DND-41 (cell line): ENCODE measurements around the gene VPS54.
A peak's percentile ranks its signal among the peaks of the same experiment; 100 is the strongest.
"Not testable (repeated sequence)": the region's sequence is repeated elsewhere in the genome, so short reads cannot be mapped to it uniquely, and the experiment has no call there.

Experiments used
- ATAC-seq: fragments of 200-7000 bp; cut with Tn5 transposase; 3 replicates; pipeline ENCODE4 v1.9.1; 2021; ENCODE audit warnings: low read depth; ENCODE audit not compliant: insufficient read depth
- DNase-seq: peaks from one replicate; pipeline ENCODE4 v3.0.0-alpha.2; 2020
- H2AFZ ChIP-seq: 2 replicates; pipeline ENCODE4 v1.6.0; 2012; ENCODE audit warnings: low read depth, low read length
- H3K27ac ChIP-seq: 2 replicates; pipeline ENCODE4 v1.5.1; 2012; ENCODE audit warnings: low read length, inconsistent platforms
- H3K27me3 ChIP-seq: fragments of 200-600 bp; sonication (generic); 2 replicates; pipeline ENCODE4 v1.6.0; 2012; ENCODE audit warnings: low read length, mild to moderate bottlenecking, inconsistent platforms; ENCODE audit not compliant: insufficient read depth, poor library complexity
- H3K36me3 ChIP-seq: 2 replicates; pipeline ENCODE4 v1.5.1; 2012; ENCODE audit warnings: low read length, inconsistent platforms; ENCODE audit not compliant: insufficient read depth
- H3K4me1 ChIP-seq: 2 replicates; pipeline ENCODE4 v1.5.1; 2012; ENCODE audit warnings: mild to moderate bottlenecking, low read length; ENCODE audit not compliant: insufficient read depth
- H3K4me2 ChIP-seq: 2 replicates; pipeline ENCODE4 v1.6.0; 2012; ENCODE audit warnings: mild to moderate bottlenecking, moderate library complexity, low read length, inconsistent platforms; ENCODE audit not compliant: insufficient read depth
- H3K4me3 ChIP-seq, 2 experiments: fragments of 200-600 bp in 1 of 2; shearing (Covaris generic) in 1 of 2; 2 replicates each; pipeline ENCODE4 v1.5.1; 2012 to 2016; ENCODE audit warnings: inconsistent platforms in 2 of 2, low read length in 2 of 2, mild to moderate bottlenecking in 2 of 2, low read depth in 1 of 2, moderate library complexity in 1 of 2
- H3K79me2 ChIP-seq: 2 replicates; pipeline ENCODE4 v1.6.0; 2012; ENCODE audit warnings: low read length, inconsistent platforms; ENCODE audit not compliant: insufficient read depth
- H3K9ac ChIP-seq: 2 replicates; pipeline ENCODE4 v1.6.0; 2012; ENCODE audit warnings: low read depth, mild to moderate bottlenecking, inconsistent platforms, low read length, moderate library complexity
- H3K9me3 ChIP-seq: 2 replicates; pipeline ENCODE4 v1.5.1; 2012; ENCODE audit warnings: low read length, moderate library complexity, mild to moderate bottlenecking, inconsistent platforms; ENCODE audit not compliant: insufficient read depth, severe bottlenecking
- H4K20me1 ChIP-seq: 2 replicates; pipeline ENCODE4 v1.6.0; 2012; ENCODE audit warnings: low read length; ENCODE audit not compliant: insufficient read depth
- EZH2 ChIP-seq: IDR thresholded peaks from 3 replicates; pipeline ENCODE4 v1.6.1; 2012; ENCODE audit warnings: borderline replicate concordance, low read depth, mild to moderate bottlenecking, moderate library complexity, low read length, inconsistent platforms; ENCODE audit not compliant: severe bottlenecking
- TF ChIP-seq, protein P1 (sequence below): IDR thresholded peaks from 2 replicates; pipeline ENCODE4 v1.5.1; 2012; ENCODE audit warnings: borderline replicate concordance, low read length, moderate library complexity, mild to moderate bottlenecking; ENCODE audit not compliant: poor library complexity, severe bottlenecking; ENCODE audit errors: extremely low read depth

Gene VPS54

DNA sequence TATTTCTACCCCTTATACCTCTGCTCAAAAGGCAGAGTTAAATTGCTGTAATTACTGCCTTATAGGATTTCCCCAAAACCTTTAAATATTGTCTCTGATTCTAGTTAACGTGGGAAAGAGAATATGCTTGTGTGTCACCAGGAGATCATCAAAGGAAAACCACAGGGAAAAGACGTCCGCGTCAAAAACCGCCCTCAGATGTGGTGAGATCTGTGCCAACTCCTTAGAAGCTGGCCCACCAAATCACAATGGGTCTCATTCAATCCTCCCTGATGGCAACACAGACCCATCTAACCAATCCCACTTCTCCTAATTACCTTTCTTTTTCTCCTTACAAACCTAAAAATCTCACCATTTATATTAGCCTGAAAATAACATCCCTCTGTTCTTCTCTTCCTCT is 25.4 kb downstream of the VPS54 start:
- Histone ChIP-seq H3K9ac (no peak overlapping the region), H3K36me3 (no peaks in the 10 kb centered on the region; the same call in 1 of the 2 replicates), H3K27ac (no peak overlapping the region), H2AFZ (no peak overlapping the region), H3K4me1 (peaks cover 18% of the 10 kb centered on the region), H4K20me1 (no peaks in the 10 kb centered on the region; the same call in 1 of the 2 replicates), H3K4me2 (peak overlapping the region; percentile 14; the same call in 1 of the 2 replicates), H3K4me3 (no peak overlapping the region), H3K79me2 (peaks cover 10% of the 10 kb centered on the region; the same call in 1 of the 2 replicates), H3K27me3 (no peaks in the 10 kb centered on the region), H3K9me3 (peaks cover 4% of the 10 kb centered on the region)
- TF ChIP-seq, protein P1, sequence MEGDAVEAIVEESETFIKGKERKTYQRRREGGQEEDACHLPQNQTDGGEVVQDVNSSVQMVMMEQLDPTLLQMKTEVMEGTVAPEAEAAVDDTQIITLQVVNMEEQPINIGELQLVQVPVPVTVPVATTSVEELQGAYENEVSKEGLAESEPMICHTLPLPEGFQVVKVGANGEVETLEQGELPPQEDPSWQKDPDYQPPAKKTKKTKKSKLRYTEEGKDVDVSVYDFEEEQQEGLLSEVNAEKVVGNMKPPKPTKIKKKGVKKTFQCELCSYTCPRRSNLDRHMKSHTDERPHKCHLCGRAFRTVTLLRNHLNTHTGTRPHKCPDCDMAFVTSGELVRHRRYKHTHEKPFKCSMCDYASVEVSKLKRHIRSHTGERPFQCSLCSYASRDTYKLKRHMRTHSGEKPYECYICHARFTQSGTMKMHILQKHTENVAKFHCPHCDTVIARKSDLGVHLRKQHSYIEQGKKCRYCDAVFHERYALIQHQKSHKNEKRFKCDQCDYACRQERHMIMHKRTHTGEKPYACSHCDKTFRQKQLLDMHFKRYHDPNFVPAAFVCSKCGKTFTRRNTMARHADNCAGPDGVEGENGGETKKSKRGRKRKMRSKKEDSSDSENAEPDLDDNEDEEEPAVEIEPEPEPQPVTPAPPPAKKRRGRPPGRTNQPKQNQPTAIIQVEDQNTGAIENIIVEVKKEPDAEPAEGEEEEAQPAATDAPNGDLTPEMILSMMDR = no peak
- no peak for TF ChIP-seq EZH2
- peak; percentile 99 for ATAC-seq
- peak; percentile 78 for DNase-seq

- ATAC-seq, H3K9ac ChIP-seq, H3K4me3 ChIP-seq, DNase-seq, H3K27me3 ChIP-seq, H3K9me3 ChIP-seq, H3K27ac ChIP-seq, H3K4me2 ChIP-seq, H4K20me1 ChIP-seq, H2AFZ ChIP-seq, H3K36me3 ChIP-seq: not testable (repeated sequence)
- H3K79me2 ChIP-seq = peaks cover 10% of the 10 kb centered on the region; the same call in 1 of the 2 replicates
- H3K4me1 ChIP-seq = peaks cover 18% of the 10 kb centered on the region
These were observed 26.1 kb downstream of the VPS54 start for GRCh38 chr2:63993130-63993584.

DNA sequence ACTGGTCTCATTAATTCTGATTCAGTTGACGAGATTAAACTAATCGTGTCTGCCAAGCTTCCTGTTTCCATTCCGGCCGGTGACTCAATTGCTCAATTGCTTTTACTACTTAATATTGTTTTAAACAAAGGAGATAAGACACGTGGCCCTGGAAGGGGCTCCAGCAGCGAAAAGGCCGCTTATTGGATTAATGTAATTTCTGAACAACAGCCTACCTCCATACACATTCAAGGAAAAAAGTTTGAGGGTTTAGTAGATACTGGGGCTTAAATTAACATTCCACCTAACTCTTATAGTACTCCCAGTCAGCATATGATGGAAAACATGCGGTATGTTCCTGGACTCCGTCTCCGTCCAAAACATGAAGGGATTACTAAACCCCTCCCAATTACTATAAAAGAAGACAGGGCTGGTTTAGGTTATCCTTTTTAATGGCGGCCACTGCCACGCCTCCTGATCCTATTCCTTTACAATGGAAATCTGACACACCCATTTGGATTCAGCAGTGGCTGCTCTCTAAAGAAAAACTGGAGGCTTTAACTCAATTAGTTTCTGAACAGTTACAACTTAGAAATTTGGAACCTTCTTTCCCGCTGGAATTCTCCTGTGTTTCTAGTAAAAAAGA is 27.1 kb downstream of the VPS54 start:
- peaks cover 4% of the 10 kb centered on the region for H3K9me3 ChIP-seq
- no peaks in the 10 kb centered on the region; the same call in 1 of the 2 replicates for H3K36me3 ChIP-seq
- no peak for ATAC-seq
- H3K4me3 ChIP-seq = no peak overlapping the region
- peaks cover 18% of the 10 kb centered on the region for H3K4me1 ChIP-seq
- TF ChIP-seq, protein P1 = no peak
- TF ChIP-seq EZH2 = no peak
- H3K4me2 ChIP-seq = no peak overlapping the region
- H2AFZ ChIP-seq = no peak overlapping the region
- no peaks in the 10 kb centered on the region for H3K27me3 ChIP-seq
- no peak overlapping the region for H3K27ac ChIP-seq
- H3K79me2 ChIP-seq = peaks cover 10% of the 10 kb centered on the region; the same call in 1 of the 2 replicates
- H3K9ac ChIP-seq = no peak overlapping the region
- H4K20me1 ChIP-seq = no peaks in the 10 kb centered on the region; the same call in 1 of the 2 replicates
- DNase-seq = no peak

DNA sequence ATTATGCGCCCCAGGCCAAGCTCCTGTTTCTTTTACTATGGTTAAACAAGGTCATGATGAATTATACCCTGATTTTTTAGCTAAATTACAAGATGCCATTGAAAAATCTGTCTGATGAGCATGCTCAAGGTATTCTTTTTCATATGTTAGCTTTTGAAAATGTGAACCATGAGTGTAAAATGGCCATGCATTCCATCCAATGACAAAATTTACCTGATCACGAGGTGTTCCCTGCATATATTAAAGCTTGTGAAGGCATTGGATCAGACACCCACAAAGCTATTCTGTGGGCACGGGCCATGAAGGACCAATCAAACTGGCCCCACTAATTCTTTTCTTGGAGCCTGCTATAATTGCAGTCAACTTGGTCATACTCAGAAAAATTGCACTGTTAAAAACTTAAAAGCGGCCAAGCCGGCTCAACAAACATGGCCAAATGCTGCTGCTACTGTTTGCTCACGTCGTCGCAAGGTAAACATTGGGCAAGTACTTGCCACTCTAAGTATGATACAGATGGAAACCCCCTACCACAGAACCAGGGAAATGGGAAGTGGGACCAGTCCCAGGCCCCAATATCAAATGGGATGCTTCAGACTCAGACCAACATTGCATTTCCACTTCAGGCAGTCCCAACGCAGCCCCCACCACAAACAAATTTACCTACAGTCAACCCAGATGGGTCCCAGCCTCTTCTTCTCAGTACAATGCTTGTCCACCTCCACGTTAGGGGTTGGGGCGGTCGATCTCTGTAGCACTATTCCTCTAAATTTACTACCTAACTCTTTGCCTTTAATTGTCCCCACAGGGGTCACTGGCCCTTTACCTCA is 27.8 kb downstream of the VPS54 start:
- H3K9me3 ChIP-seq, DNase-seq, H3K36me3 ChIP-seq, H3K4me3 ChIP-seq, H3K27me3 ChIP-seq, H3K27ac ChIP-seq, ATAC-seq, H4K20me1 ChIP-seq, H3K4me2 ChIP-seq, H2AFZ ChIP-seq, H3K9ac ChIP-seq: not testable (repeated sequence)
- H3K4me1 ChIP-seq = peaks cover 18% of the 10 kb centered on the region
- peaks cover 10% of the 10 kb centered on the region; the same call in 1 of the 2 replicates for H3K79me2 ChIP-seq
